Suprapubic skin (tissue), 4 donors: ENCODE results near the gene ISL2. TPM values are rescaled to one million over a fixed set of nuclear protein-coding genes. Genes with fewer than 3 reads are reported as not detected.

Source experiments
- DNase-seq, 2 donors: peaks; one replicate each; pipeline ENCODE4 v3.0.0-alpha.2; 2019; ENCODE audit warnings: low spot score in 2 of 2
- H3K27ac ChIP-seq: fragments of 200-600 bp; sonication (generic); one replicate; pipeline ENCODE4 v1.5.1; 2019
- H3K27me3 ChIP-seq: fragments of 200-600 bp; sonication (generic); one replicate; pipeline ENCODE4 v1.5.1; 2019
- H3K36me3 ChIP-seq: fragments of 200-600 bp; sonication (generic); one replicate; pipeline ENCODE4 v1.5.1; 2019
- H3K4me1 ChIP-seq: fragments of 200-600 bp; sonication (generic); one replicate; pipeline ENCODE4 v1.5.1; 2019
- H3K4me3 ChIP-seq: fragments of 200-600 bp; sonication (generic); one replicate; pipeline ENCODE4 v1.5.1; 2019; ENCODE audit warnings: mild to moderate bottlenecking
- H3K9me3 ChIP-seq: fragments of 200-600 bp; sonication (generic); one replicate; pipeline ENCODE4 v1.5.1; 2019
- CTCF ChIP-seq, 2 donors: fragments of 200-600 bp in 1 of 2; fragments of 450-650 bp in 1 of 2; sonication (generic) in 1 of 2; IDR thresholded peaks; one replicate each; pipeline ENCODE4 v1.5.1; 2016 to 2019; ENCODE audit warnings: antibody characterized with exemption in 2 of 2, mild to moderate bottlenecking in 1 of 2, moderate library complexity in 1 of 2
- EP300 ChIP-seq: sonication (generic); formaldehyde crosslinking; IDR thresholded peaks from one replicate; pipeline ENCODE4 v1.6.1; 2017; ENCODE audit warnings: antibody characterized with exemption
- POLR2A ChIP-seq, 2 donors: fragments of 450-650 bp; IDR thresholded peaks; one replicate each; pipeline ENCODE4 v1.6.1; 2017; ENCODE audit warnings: antibody characterized with exemption in 2 of 2, mild to moderate bottlenecking in 2 of 2, moderate library complexity in 2 of 2
- POLR2AphosphoS5 ChIP-seq, 3 donors: sonication (generic); formaldehyde crosslinking; IDR thresholded peaks; one replicate each; pipeline ENCODE4 v1.6.1; 2017; ENCODE audit warnings: antibody characterized with exemption in 3 of 3
- WGBS: methylation state at CpG from one replicate; pipeline ENCODE4 v1.1.5; 2018; 5-methylcytosine and 5-hydroxymethylcytosine counted together
- total RNA-seq, 4 donors: library from RNA; depleted of rRNA; stranded (reverse); fragments of >200 nt; gene quantifications; one replicate each; pipeline ENCODE4 v1.1.0, GENCODE V29; 2016

Gene ISL2
- total RNA-seq, 4 donors from 2014 or later: 0.76 TPM; not detected in 3

GRCh38 chr15:76382987-76383728 lies 46.6 kb downstream of the ISL2 start:
- Histone ChIP-seq H3K4me3 (no peak overlapping the region), H3K9me3 (no peaks in the 10 kb centered on the region), H3K4me1 (no peaks in the 10 kb centered on the region), H3K36me3 (peaks cover 8% of the 10 kb centered on the region), H3K27me3 (no peaks in the 10 kb centered on the region), H3K27ac (no peak overlapping the region)
- no peak for DNase-seq
- WGBS: 97% methylated on average over 2 of the region's 2 CpGs
- TF ChIP-seq POLR2A (IDR thresholded peaks at IDR 0.05) (no peak), CTCF (IDR thresholded peaks at IDR 0.05) (no peak), EP300 (no peak), POLR2AphosphoS5 (IDR thresholded peaks at IDR 0.05) (no peak)

GRCh38 chr15:76384409-76384808 lies 47.8 kb downstream of the ISL2 start:
- no peak overlapping the region for H3K4me3 ChIP-seq
- no peak overlapping the region for H3K27ac ChIP-seq
- H3K9me3 ChIP-seq: no peaks in the 10 kb centered on the region
- 94% methylated on average over 2 of the region's 2 CpGs for WGBS
- H3K27me3 ChIP-seq: no peaks in the 10 kb centered on the region
- H3K4me1 ChIP-seq: no peaks in the 10 kb centered on the region
- peaks cover 8% of the 10 kb centered on the region for H3K36me3 ChIP-seq
- TF ChIP-seq CTCF (IDR thresholded peaks at IDR 0.05): no peak
- no peak for TF ChIP-seq POLR2A (IDR thresholded peaks at IDR 0.05)
- no peak for TF ChIP-seq POLR2AphosphoS5 (IDR thresholded peaks at IDR 0.05)
- DNase-seq: no peak

- TF ChIP-seq CTCF (IDR thresholded peaks at IDR 0.05) (no peak), POLR2A (IDR thresholded peaks at IDR 0.05) (no peak), POLR2AphosphoS5 (IDR thresholded peaks at IDR 0.05) (no peak), EP300 (no peak)
- H3K27me3 ChIP-seq: no peaks in the 10 kb centered on the region
- WGBS: 100% methylated on average over 2 of the region's 2 CpGs
- no peak overlapping the region for H3K4me3 ChIP-seq
- H3K36me3 ChIP-seq: peaks cover 12% of the 10 kb centered on the region
- no peak for DNase-seq
- no peaks in the 10 kb centered on the region for H3K4me1 ChIP-seq
- H3K27ac ChIP-seq: no peak overlapping the region
- no peaks in the 10 kb centered on the region for H3K9me3 ChIP-seq
Measured at GRCh38 chr15:76386178-76386577, 49.6 kb downstream of the ISL2 start.

GRCh38 chr15:76386926-76387325 lies 50.4 kb downstream of the ISL2 start:
- H3K4me1 ChIP-seq: no peaks in the 10 kb centered on the region
- no peak overlapping the region for H3K27ac ChIP-seq
- H3K9me3 ChIP-seq: no peaks in the 10 kb centered on the region
- H3K27me3 ChIP-seq: no peaks in the 10 kb centered on the region
- WGBS: 91% methylated on average over 2 of the region's 2 CpGs
- H3K4me3 ChIP-seq: no peak overlapping the region
- TF ChIP-seq CTCF (IDR thresholded peaks at IDR 0.05) (no peak), EP300 (no peak), POLR2AphosphoS5 (IDR thresholded peaks at IDR 0.05) (no peak), POLR2A (IDR thresholded peaks at IDR 0.05) (no peak)
- H3K36me3 ChIP-seq: peaks cover 5% of the 10 kb centered on the region
- DNase-seq: no peak

GRCh38 chr15:76390571-76390970 lies 54.0 kb downstream of the ISL2 start:
- H3K36me3 ChIP-seq: peaks cover 5% of the 10 kb centered on the region
- TF ChIP-seq POLR2AphosphoS5 (IDR thresholded peaks at IDR 0.05) (no peak), POLR2A (IDR thresholded peaks at IDR 0.05) (no peak)

More at GRCh38 chr15:76390571-76390970, 54.0 kb downstream of the ISL2 start:
- H3K4me3 ChIP-seq: no peak overlapping the region
- no peak for DNase-seq
- no peaks in the 10 kb centered on the region for H3K4me1 ChIP-seq
- H3K9me3 ChIP-seq: no peaks in the 10 kb centered on the region
- no peaks in the 10 kb centered on the region for H3K27me3 ChIP-seq
- H3K27ac ChIP-seq: no peak overlapping the region
